Left lung (tissue), 10 donors: ENCODE results near the gene ZNF516. TPM values are rescaled to one million over a fixed set of nuclear protein-coding genes. Genes with fewer than 3 reads are reported as not detected.

Experiments used
- ATAC-seq: fragments of 200-7000 bp; cut with Tn5 transposase; one replicate; pipeline ENCODE4 v1.9.1; 2020; ENCODE audit warnings: moderate library complexity
- DNase-seq, 4 donors: peaks; one replicate each; pipeline ENCODE4 v3.0.0-alpha.2; 2013 to 2020
- H3K27ac ChIP-seq, 2 donors: fragments of 200-600 bp; sonication (generic) in 1 of 2; one replicate each; pipeline versions ENCODE4 v1.5.0 to v1.8.0; 2020 to 2021
- H3K27me3 ChIP-seq, 2 donors: fragments of 200-600 bp; sonication (generic) in 1 of 2; one replicate each; pipeline versions ENCODE4 v1.5.0 to v1.8.0; 2020 to 2021
- H3K36me3 ChIP-seq, 2 donors: fragments of 200-600 bp; sonication (generic) in 1 of 2; one replicate each; pipeline versions ENCODE4 v1.5.0 to v1.8.0; 2020 to 2021
- H3K4me1 ChIP-seq, 2 donors: fragments of 200-600 bp; one replicate each; pipeline ENCODE4 v1.8.0; 2021
- H3K4me3 ChIP-seq, 2 donors: fragments of 200-600 bp; sonication (generic) in 1 of 2; one replicate each; pipeline versions ENCODE4 v1.5.0 to v1.8.0; 2020 to 2021; ENCODE audit warnings: mild to moderate bottlenecking in 1 of 2
- H3K9me3 ChIP-seq, 2 donors: fragments of 200-600 bp; sonication (generic) in 1 of 2; one replicate each; pipeline versions ENCODE4 v1.5.0 to v1.8.0; 2020 to 2021
- CTCF ChIP-seq, 2 donors: fragments of 200-600 bp; sonication (generic) in 1 of 2; IDR thresholded peaks; one replicate each; pipeline versions ENCODE4 v1.5.0 to v1.8.0; 2021; ENCODE audit warnings: antibody characterized with exemption in 2 of 2
- intact Hi-C, 2 donors: fragments of 100-400 bp; cut with DNase I; formaldehyde crosslinking; loops; one replicate each; pipeline versions ENCODE4 v1.11.2 to v1.14.2; 2022
- polyA plus RNA-seq, 6 donors: library from polyadenylated mRNA; unstranded; fragments of 120-200 nt; gene quantifications; one replicate each; pipeline ENCODE4 v1.2.1, GENCODE V29; 2013; ENCODE audit not compliant: insufficient read length in 6 of 6
- total RNA-seq, 2 donors: library from RNA; stranded (reverse); fragmentation: NEBNext Ultra II Directional; extraction: Animal tissue kit (Norgen Biotek cat#: 25700); gene quantifications; one replicate each; pipeline ENCODE4 v1.2.1, GENCODE V29; 2021
- donor health status: DM: no; HTN: yes; CAD: no.
- donor health status: DM: no; HTN: no; CAD: no.

ZNF516 gene
- total and polyA plus RNA-seq, 8 donors, result 33.9 to 51.2 (median 46.8) TPM

GRCh38 chr18:76365561-76365960, 129.5 kb downstream of the ZNF516 start:
- DNase-seq, result no peak
- ATAC-seq, result no peak
- Histone ChIP-seq H3K27me3 (no peaks in the 10 kb centered on the region), H3K4me1 (no peaks in the 10 kb centered on the region), H3K36me3 (peaks cover 0 to 56% of the 10 kb centered on the region in 2 donors), H3K9me3 (no peaks in the 10 kb centered on the region), H3K27ac (no peak overlapping the region), H3K4me3 (no peak overlapping the region)
- no peak for TF ChIP-seq CTCF (IDR thresholded peaks at IDR 0.05)
- intact Hi-C loops, result no loop called here

GRCh38 chr18:76364282-76365259, 130.5 kb downstream of the ZNF516 start:
- H3K9me3 ChIP-seq, result no peaks in the 10 kb centered on the region
- no peak overlapping the region for H3K27ac ChIP-seq
- no peak for DNase-seq
- peaks cover 0 to 53% of the 10 kb centered on the region in 2 donors for H3K36me3 ChIP-seq
- TF ChIP-seq CTCF (IDR thresholded peaks at IDR 0.05), result no peak
- H3K27me3 ChIP-seq, result no peaks in the 10 kb centered on the region
- no peak overlapping the region for H3K4me3 ChIP-seq
- ATAC-seq, result no peak
- intact Hi-C loops, result no loop called here
- H3K4me1 ChIP-seq, result no peaks in the 10 kb centered on the region

GRCh38 chr18:76363436-76364120, 131.5 kb downstream of the ZNF516 start:
- DNase-seq, result no peak
- Histone ChIP-seq H3K4me3 (no peak overlapping the region), H3K36me3 (peaks cover 0 to 63% of the 10 kb centered on the region in 2 donors), H3K9me3 (no peaks in the 10 kb centered on the region), H3K4me1 (no peaks in the 10 kb centered on the region), H3K27me3 (no peaks in the 10 kb centered on the region), H3K27ac (no peak overlapping the region)
- no peak for TF ChIP-seq CTCF (IDR thresholded peaks at IDR 0.05)
- ATAC-seq, result no peak
- intact Hi-C loops, result no loop called here

GRCh38 chr18:76362676-76363075, 132.4 kb downstream of the ZNF516 start:
- Histone ChIP-seq H3K9me3 (no peaks in the 10 kb centered on the region), H3K27ac (no peak overlapping the region), H3K4me3 (no peak overlapping the region), H3K36me3 (peaks cover 0 to 72% of the 10 kb centered on the region in 2 donors), H3K4me1 (no peaks in the 10 kb centered on the region), H3K27me3 (no peaks in the 10 kb centered on the region)
- DNase-seq (no peak), ATAC-seq (no peak)
- intact Hi-C loops, result no loop called here
- no peak for TF ChIP-seq CTCF (IDR thresholded peaks at IDR 0.05)

GRCh38 chr18:76361219-76361618, 133.8 kb downstream of the ZNF516 start:
- H3K36me3 ChIP-seq, result peaks cover 0 to 75% of the 10 kb centered on the region in 2 donors
- no peaks in the 10 kb centered on the region for H3K27me3 ChIP-seq
- no peaks in the 10 kb centered on the region for H3K4me1 ChIP-seq
- no peaks in the 10 kb centered on the region for H3K9me3 ChIP-seq
- no peak overlapping the region for H3K27ac ChIP-seq
- ATAC-seq (no peak), DNase-seq (no peak)
- intact Hi-C loops, result no loop called here
- TF ChIP-seq CTCF (IDR thresholded peaks at IDR 0.05), result no peak
- H3K4me3 ChIP-seq, result no peak overlapping the region
